ENCODE data around the gene RNF222. TPM values are rescaled to one million over a fixed set of nuclear protein-coding genes. Genes with fewer than 3 reads are reported as not detected.

Gene RNF222
- total and polyA plus RNA-seq, 2 experiments from 2014 or later = not detected

DNA sequence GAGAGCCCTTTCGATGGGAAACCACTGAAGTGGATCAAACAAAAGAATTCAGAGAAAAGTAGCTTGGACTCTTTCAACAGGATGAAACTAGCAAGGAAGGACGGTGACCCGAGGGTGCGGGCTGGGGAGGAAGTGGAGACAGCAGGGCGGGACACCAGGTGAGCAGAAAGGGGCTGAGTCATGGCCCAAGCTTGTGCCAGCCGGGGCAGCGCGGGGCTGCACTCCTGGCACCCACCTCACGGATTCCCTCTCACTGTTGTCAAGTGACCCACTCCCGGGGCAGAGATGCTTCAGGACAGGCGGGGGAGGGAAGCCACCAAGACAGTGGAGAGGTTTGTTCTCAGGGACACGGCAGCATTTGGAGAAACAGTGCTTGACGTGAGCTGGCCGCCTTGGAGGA, 10.7 kb upstream of the RNF222 start:
- Histone ChIP-seq H3K27ac (no peak overlapping the region), H3K79me2 (ENCODE audit: insufficient read depth) (no peaks in the 10 kb centered on the region), H3K27me3 (replicated peaks; ENCODE audit: insufficient read depth) (no peaks in the 10 kb centered on the region), H2AFZ (no peak overlapping the region), H3K36me3 (ENCODE audit: low read depth) (no peaks in the 10 kb centered on the region), H3K9me3 (ENCODE audit: low read depth) (no peaks in the 10 kb centered on the region), H4K20me1 (ENCODE audit: insufficient read depth) (no peaks in the 10 kb centered on the region), H3F3A (ENCODE audit: insufficient read depth) (peaks cover 6% of the 10 kb centered on the region; the same call in 1 of the 2 replicates), H3K4me1 (ENCODE audit: insufficient read depth) (peaks cover 7% of the 10 kb centered on the region; the same call in 1 of the 2 replicates), H3K4me3 (no peak overlapping the region), H3K9ac (no peak overlapping the region), H3K9me2 (ENCODE audit: insufficient read depth) (no peaks in the 10 kb centered on the region), H3K4me2 (ENCODE audit: unreplicated experiment) (no peak overlapping the region)
- in situ Hi-C loops (cut with MboI) = no loop called here
- DNase-seq = no peak
- TF ChIP-seq EZH2 (IDR thresholded peaks at IDR 0.05; ENCODE audit: insufficient read depth, poor library complexity, severe bottlenecking) (no peak), EZH2phosphoT487 (IDR thresholded peaks at IDR 0.05; ENCODE audit: insufficient read depth, low read depth) (no peak)
- WGBS, 2 experiments (ENCODE audit: low coverage in 1 of 2, low lambda C conversion rate in 2 of 2, missing lambda C conversion rate in 2 of 2) = 55 to 64% methylated on average over 13 to 14 of the region's 14 CpGs

- H3K9ac ChIP-seq = no peak overlapping the region
- H3K4me2 ChIP-seq (ENCODE audit: unreplicated experiment) = no peak overlapping the region
- H3K4me3 ChIP-seq = no peak overlapping the region
- TF ChIP-seq EZH2 (IDR thresholded peaks at IDR 0.05; ENCODE audit: insufficient read depth, poor library complexity, severe bottlenecking) (no peak), EZH2phosphoT487 (IDR thresholded peaks at IDR 0.05; ENCODE audit: insufficient read depth, low read depth) (no peak)
- H4K20me1 ChIP-seq (ENCODE audit: insufficient read depth) = no peaks in the 10 kb centered on the region
- in situ Hi-C loops (cut with MboI) = no loop called here
- no peaks in the 10 kb centered on the region for H3K36me3 ChIP-seq (ENCODE audit: low read depth)
- no peaks in the 10 kb centered on the region for H3K79me2 ChIP-seq (ENCODE audit: insufficient read depth)
- H3K4me1 ChIP-seq (ENCODE audit: insufficient read depth) = peaks cover 5% of the 10 kb centered on the region; the same call in 1 of the 2 replicates
- no peaks in the 10 kb centered on the region for H3K9me3 ChIP-seq (ENCODE audit: low read depth)
- no peak overlapping the region for H3K27ac ChIP-seq
- 44 to 45% methylated on average over 2 of the region's 2 CpGs for WGBS, 2 experiments (ENCODE audit: low coverage in 1 of 2, low lambda C conversion rate in 2 of 2, missing lambda C conversion rate in 2 of 2)
- no peaks in the 10 kb centered on the region for H3F3A ChIP-seq (ENCODE audit: insufficient read depth)
- no peak overlapping the region for H2AFZ ChIP-seq
- no peak for DNase-seq
- no peaks in the 10 kb centered on the region for H3K27me3 ChIP-seq (replicated peaks; ENCODE audit: insufficient read depth)
- no peaks in the 10 kb centered on the region for H3K9me2 ChIP-seq (ENCODE audit: insufficient read depth)
These were observed 8.5 kb upstream of the RNF222 start for GRCh38 chr17:8406174-8406573.

DNA sequence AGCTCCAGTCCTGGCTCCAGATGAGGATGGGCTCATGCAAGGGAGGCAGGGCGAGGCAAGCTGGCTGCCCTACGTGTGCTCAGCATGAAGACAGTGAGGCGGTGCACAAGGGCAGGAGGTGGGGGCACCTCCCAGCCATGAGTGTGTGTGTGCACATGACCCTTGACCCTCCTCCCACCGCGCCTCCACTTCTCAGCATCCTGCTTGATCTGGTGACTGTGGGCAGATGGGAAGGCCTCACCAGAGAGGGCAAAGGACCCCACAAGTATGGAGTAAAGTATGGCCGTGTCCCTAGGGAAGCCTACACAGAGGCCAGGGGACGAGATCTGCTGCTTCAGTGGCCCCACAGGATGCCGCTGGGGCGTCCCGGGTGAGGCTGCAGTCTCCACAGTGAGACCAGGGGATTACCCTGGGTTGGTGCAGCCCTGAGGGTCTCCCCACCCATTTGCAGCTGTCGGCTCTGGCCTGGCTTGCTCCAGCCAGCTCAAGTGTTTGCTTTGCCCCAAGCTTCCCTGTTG, 7.9 kb upstream of the RNF222 start:
- in situ Hi-C loops (cut with MboI) = no loop called here
- 89% methylated on average over 11 of the region's 11 CpGs for WGBS, 2 experiments (ENCODE audit: low coverage in 1 of 2, low lambda C conversion rate in 2 of 2, missing lambda C conversion rate in 2 of 2)
- TF ChIP-seq EZH2 (IDR thresholded peaks at IDR 0.05; ENCODE audit: insufficient read depth, poor library complexity, severe bottlenecking) = no peak
- no peak for TF ChIP-seq EZH2phosphoT487 (IDR thresholded peaks at IDR 0.05; ENCODE audit: insufficient read depth, low read depth)

GRCh38 chr17:8402921-8403536, 5.4 kb upstream of the RNF222 start:
- DNase-seq = no peak
- in situ Hi-C loops (cut with MboI) = no loop called here
- no peak overlapping the region for H3K4me2 ChIP-seq (ENCODE audit: unreplicated experiment)
- TF ChIP-seq EZH2phosphoT487 (IDR thresholded peaks at IDR 0.05; ENCODE audit: insufficient read depth, low read depth) (no peak), EZH2 (IDR thresholded peaks at IDR 0.05; ENCODE audit: insufficient read depth, poor library complexity, severe bottlenecking) (no peak)
- no peaks in the 10 kb centered on the region for H3K79me2 ChIP-seq (ENCODE audit: insufficient read depth)
- no peaks in the 10 kb centered on the region for H3K9me2 ChIP-seq (ENCODE audit: insufficient read depth)
- H2AFZ ChIP-seq = no peak overlapping the region
- H3K4me3 ChIP-seq = no peak overlapping the region
- no peaks in the 10 kb centered on the region for H3K27me3 ChIP-seq (replicated peaks; ENCODE audit: insufficient read depth)
- H3K4me1 ChIP-seq (ENCODE audit: insufficient read depth) = no peaks in the 10 kb centered on the region
- no peaks in the 10 kb centered on the region for H3K9me3 ChIP-seq (ENCODE audit: low read depth)
- WGBS, 2 experiments (ENCODE audit: low coverage in 1 of 2, low lambda C conversion rate in 2 of 2, missing lambda C conversion rate in 2 of 2) = 69 to 73% methylated on average over 11 of the region's 11 CpGs
- H3K27ac ChIP-seq = no peak overlapping the region
- H4K20me1 ChIP-seq (ENCODE audit: insufficient read depth) = no peaks in the 10 kb centered on the region
- no peak overlapping the region for H3K9ac ChIP-seq
- no peaks in the 10 kb centered on the region for H3K36me3 ChIP-seq (ENCODE audit: low read depth)
- H3F3A ChIP-seq (ENCODE audit: insufficient read depth) = no peaks in the 10 kb centered on the region

More for the DNA sequence above, 7.9 kb upstream of the RNF222 start:
- H3K4me3 ChIP-seq = no peak overlapping the region
- no peaks in the 10 kb centered on the region for H3K79me2 ChIP-seq (ENCODE audit: insufficient read depth)
- H2AFZ ChIP-seq = no peak overlapping the region
- no peaks in the 10 kb centered on the region for H3K9me2 ChIP-seq (ENCODE audit: insufficient read depth)
- no peaks in the 10 kb centered on the region for H3K9me3 ChIP-seq (ENCODE audit: low read depth)
- DNase-seq = no peak
- no peak overlapping the region for H3K27ac ChIP-seq
- no peak overlapping the region for H3K4me2 ChIP-seq (ENCODE audit: unreplicated experiment)
- H3F3A ChIP-seq (ENCODE audit: insufficient read depth) = no peaks in the 10 kb centered on the region
- H4K20me1 ChIP-seq (ENCODE audit: insufficient read depth) = no peaks in the 10 kb centered on the region
- peaks cover 2% of the 10 kb centered on the region; the same call in 1 of the 2 replicates for H3K4me1 ChIP-seq (ENCODE audit: insufficient read depth)
- H3K9ac ChIP-seq = no peak overlapping the region
- no peaks in the 10 kb centered on the region for H3K27me3 ChIP-seq (replicated peaks; ENCODE audit: insufficient read depth)
- H3K36me3 ChIP-seq (ENCODE audit: low read depth) = no peaks in the 10 kb centered on the region
